SH-SY5Y (cell line): ENCODE measurements around the gene INF2.

Experiments used
- GATA2 ChIP-seq: IDR thresholded peaks from 2 replicates; pipeline ENCODE4 v1.6.1; 2011; ENCODE audit warnings: mild to moderate bottlenecking, low read depth, low read length
- GATA3 ChIP-seq: IDR thresholded peaks from 2 replicates; pipeline ENCODE4 v1.6.1; 2011; ENCODE audit warnings: low read depth, mild to moderate bottlenecking, low read length, moderate library complexity

GRCh38 chr14:104700747-104701217, 11.4 kb downstream of the INF2 start:
- TF ChIP-seq GATA2 (no peak), GATA3 (no peak)
